GM23338 (cell line): ENCODE data around the gene SIDT1. TPM values are rescaled to one million over a fixed set of nuclear protein-coding genes. Genes with fewer than 3 reads are reported as not detected.

Experiments used
- ATAC-seq: fragments of 200-7000 bp; cut with Tn5 transposase; 3 replicates; pipeline ENCODE4 v1.9.1; 2020
- DNase-seq: peaks from one replicate; pipeline ENCODE4 v3.0.0-alpha.2; 2015; ENCODE audit warnings: low spot score
- H2AFZ ChIP-seq: fragments of 200-600 bp; sonication (generic); 2 replicates; pipeline ENCODE4 v1.8.0; 2016; ENCODE audit warnings: antibody characterized with exemption, mild to moderate bottlenecking, moderate library complexity
- H3F3A ChIP-seq: fragments of 200-600 bp; sonication (generic); replicated peaks from 2 replicates; pipeline ENCODE4 v1.8.0; 2017; ENCODE audit warnings: antibody characterized with exemption, mixed run types, low read depth
- H3K27ac ChIP-seq: fragments of 200-600 bp; sonication (generic); 2 replicates; pipeline ENCODE4 v1.6.1; 2016; ENCODE audit warnings: low read depth
- H3K27me3 ChIP-seq: fragments of 200-600 bp; sonication (generic); 2 replicates; pipeline ENCODE4 v1.8.0; 2016; ENCODE audit warnings: mild to moderate bottlenecking, mixed run types, moderate library complexity; ENCODE audit not compliant: insufficient read depth
- H3K36me3 ChIP-seq: fragments of 200-600 bp; sonication (generic); 2 replicates; pipeline ENCODE4 v1.8.0; 2016; ENCODE audit warnings: mild to moderate bottlenecking; ENCODE audit not compliant: insufficient read depth
- H3K4me1 ChIP-seq: fragments of 200-600 bp; sonication (generic); 2 replicates; pipeline ENCODE4 v1.8.0; 2016; ENCODE audit warnings: mild to moderate bottlenecking, moderate library complexity; ENCODE audit not compliant: insufficient read depth
- H3K4me2 ChIP-seq: fragments of 200-600 bp; sonication (generic); 2 replicates; pipeline ENCODE4 v1.7.1; 2017; ENCODE audit warnings: mixed run types
- H3K4me3 ChIP-seq: fragments of 200-600 bp; sonication (generic); 2 replicates; pipeline ENCODE4 v1.6.1; 2016; ENCODE audit warnings: mixed run types
- H3K79me2 ChIP-seq: fragments of 200-600 bp; sonication (generic); replicated peaks from 2 replicates; pipeline ENCODE4 v1.8.0; 2017; ENCODE audit warnings: mild to moderate bottlenecking; ENCODE audit not compliant: insufficient read depth
- H3K9me2 ChIP-seq: fragments of 200-600 bp; sonication (generic); 2 replicates; pipeline ENCODE4 v1.8.0; 2017; ENCODE audit not compliant: insufficient read depth
- H4K20me1 ChIP-seq: fragments of 200-600 bp; sonication (generic); replicated peaks from 2 replicates; pipeline ENCODE4 v1.8.0; 2017; ENCODE audit warnings: mild to moderate bottlenecking; ENCODE audit not compliant: insufficient read depth
- H3K27ac Mint-ChIP-seq: 2 replicates; pipeline ENCODE4 v1.8.0; 2020; ENCODE audit warnings: inconsistent platforms, mild to moderate bottlenecking, moderate library complexity, mixed read lengths
- H3K27me3 Mint-ChIP-seq: 3 replicates; pipeline ENCODE4 v1.8.0; 2022; ENCODE audit warnings: low read depth, mild to moderate bottlenecking, moderate library complexity, mixed read lengths, inconsistent platforms; ENCODE audit not compliant: insufficient read depth, poor library complexity
- H3K36me3 Mint-ChIP-seq: 3 replicates; pipeline ENCODE4 v1.8.0; 2021; ENCODE audit warnings: low read depth, mild to moderate bottlenecking, inconsistent platforms, moderate library complexity, mixed read lengths
- H3K4me1 Mint-ChIP-seq: 3 replicates; pipeline ENCODE4 v1.8.0; 2020; ENCODE audit warnings: mild to moderate bottlenecking, inconsistent platforms, mixed read lengths
- H3K4me3 Mint-ChIP-seq: 3 replicates; pipeline ENCODE4 v1.8.0; 2021; ENCODE audit warnings: moderate library complexity, mild to moderate bottlenecking, inconsistent platforms, mixed read lengths
- H3K9me3 Mint-ChIP-seq: 3 replicates; pipeline ENCODE4 v1.8.0; 2020; ENCODE audit warnings: moderate library complexity, mild to moderate bottlenecking, inconsistent platforms, mixed read lengths
- CREB1 ChIP-seq: fragments of 250-450 bp; sonication (Bioruptor Pico); IDR thresholded peaks from 2 replicates; pipeline ENCODE4 v1.5.0; 2020; ENCODE audit warnings: low read depth, mild to moderate bottlenecking, moderate library complexity
- CTCF ChIP-seq, 2 experiments: fragments of 200-600 bp in 1 of 2; sonication (generic) in 1 of 2; conservative IDR thresholded peaks; 2 replicates each; pipeline versions ENCODE4 v1.5.1 to v1.6.1; 2016 to 2017; ENCODE audit warnings: antibody characterized with exemption in 2 of 2, low read depth in 2 of 2, mild to moderate bottlenecking in 2 of 2, moderate library complexity in 1 of 2
- ETS1 ChIP-seq: IDR thresholded peaks from 2 replicates; pipeline ENCODE4 v1.6.1; 2016; ENCODE audit warnings: antibody characterized with exemption
- EZH2 ChIP-seq: fragments of 200-600 bp; sonication (generic); IDR thresholded peaks from one replicate; pipeline ENCODE4 v1.8.0; 2017; ENCODE audit warnings: antibody characterized with exemption, mild to moderate bottlenecking, low read depth; ENCODE audit not compliant: unreplicated experiment
- EZH2phosphoT487 ChIP-seq: fragments of 200-600 bp; sonication (generic); IDR thresholded peaks from one replicate; pipeline ENCODE4 v1.8.1; 2018; ENCODE audit warnings: antibody characterized with exemption; ENCODE audit not compliant: unreplicated experiment
- JUNB ChIP-seq: IDR thresholded peaks from one replicate; pipeline ENCODE4 v1.6.1; 2016; ENCODE audit warnings: antibody characterized with exemption; ENCODE audit not compliant: unreplicated experiment
- POLR2AphosphoS5 ChIP-seq: IDR thresholded peaks from 2 replicates; pipeline ENCODE4 v1.6.1; 2016; ENCODE audit warnings: antibody characterized with exemption, low read depth
- STAT1 ChIP-seq: IDR thresholded peaks from one replicate; pipeline ENCODE4 v1.6.1; 2016; ENCODE audit warnings: antibody characterized with exemption; ENCODE audit not compliant: unreplicated experiment
- ZNF114 ChIP-seq: fragments of 250-450 bp; sonication (Bioruptor Pico); IDR thresholded peaks from 2 replicates; pipeline ENCODE4 v1.5.0; 2020; ENCODE audit warnings: mild to moderate bottlenecking, moderate library complexity
- ZNF331 ChIP-seq: fragments of 250-450 bp; sonication (Bioruptor Pico); IDR thresholded peaks from 2 replicates; pipeline ENCODE4 v1.5.0; 2020; ENCODE audit warnings: low read depth, mild to moderate bottlenecking, moderate library complexity
- polyA plus RNA-seq: library from polyadenylated mRNA; unstranded; fragments of >200 nt; fragmentation: Nextera tagmentation; extraction: Ambion mirVana; gene quantifications from 2 replicates; pipeline ENCODE4 v1.2.1, GENCODE V29; 2016
- total RNA-seq: library from RNA; depleted of rRNA; stranded (reverse); fragments of >200 nt; shearing (Covaris generic); gene quantifications from 2 replicates; pipeline ENCODE4 v1.2.3, GENCODE V29; 2014

The SIDT1 gene
- total and polyA plus RNA-seq, 2 experiments from 2014 or later = 0.10 TPM; not detected in 1

- Histone ChIP-seq H4K20me1 (no peaks in the 10 kb centered on the region), H3K27ac (no peak overlapping the region), H3K4me2 (no peak overlapping the region), H3K79me2 (peaks cover 22% of the 10 kb centered on the region), H3K36me3 (no peaks in the 10 kb centered on the region), H3K27me3 (no peaks in the 10 kb centered on the region), H3F3A (no peaks in the 10 kb centered on the region), H2AFZ (no peak overlapping the region), H3K9me2 (no peaks in the 10 kb centered on the region), H3K4me3 (no peak overlapping the region), H3K4me1 (no peaks in the 10 kb centered on the region)
- Mint-ChIP-seq H3K4me1 (no peaks in the 10 kb centered on the region; the same call in 2 of the 3 replicates), H3K27me3 (no peaks in the 10 kb centered on the region), H3K9me3 (no peaks in the 10 kb centered on the region; the same call in 2 of the 3 replicates), H3K36me3 (peaks cover 8% of the 10 kb centered on the region; the same call in 1 of the 3 replicates), H3K4me3 (no peak overlapping the region), H3K27ac (no peak overlapping the region)
- TF ChIP-seq EZH2phosphoT487 = no peak
- TF ChIP-seq ETS1 = no peak
- TF ChIP-seq JUNB = no peak
- no peak for TF ChIP-seq CTCF (conservative IDR thresholded peaks at IDR 0.05; ENCODE audit: low read depth in 2 of 2)
- DNase-seq (no peak), ATAC-seq (no peak)
Observed at GRCh38 chr3:113505867-113506266, 26.5 kb upstream of the SIDT1 start.

GRCh38 chr3:113507501-113508067 is 24.8 kb upstream of the SIDT1 start:
- no peaks in the 10 kb centered on the region for H3K9me2 ChIP-seq
- no peak for DNase-seq
- Mint-ChIP-seq H3K9me3 (no peaks in the 10 kb centered on the region; the same call in 2 of the 3 replicates), H3K27ac (no peak overlapping the region), H3K27me3 (no peaks in the 10 kb centered on the region), H3K4me1 (no peaks in the 10 kb centered on the region), H3K4me3 (no peak overlapping the region), H3K36me3 (peaks cover 8% of the 10 kb centered on the region; the same call in 1 of the 3 replicates)
- no peak overlapping the region for H3K4me2 ChIP-seq
- no peaks in the 10 kb centered on the region for H3F3A ChIP-seq
- peaks cover 28% of the 10 kb centered on the region for H3K79me2 ChIP-seq
- no peak overlapping the region for H3K4me3 ChIP-seq
- no peaks in the 10 kb centered on the region for H4K20me1 ChIP-seq
- H3K27me3 ChIP-seq = no peaks in the 10 kb centered on the region
- no peaks in the 10 kb centered on the region for H3K36me3 ChIP-seq
- no peaks in the 10 kb centered on the region for H3K4me1 ChIP-seq
- no peak overlapping the region for H3K27ac ChIP-seq
- H2AFZ ChIP-seq = no peak overlapping the region
- ATAC-seq = no peak
- TF ChIP-seq EZH2 = no peak
- no peak for TF ChIP-seq POLR2AphosphoS5
- TF ChIP-seq ETS1 = no peak
- no peak for TF ChIP-seq CREB1 (CRISPR knock-in tag)
- TF ChIP-seq ZNF114 (CRISPR knock-in tag) = no peak
- TF ChIP-seq JUNB = no peak
- TF ChIP-seq ZNF331 (CRISPR knock-in tag) = no peak
- TF ChIP-seq EZH2phosphoT487 = no peak
- TF ChIP-seq STAT1 = no peak
- TF ChIP-seq CTCF (conservative IDR thresholded peaks at IDR 0.05; ENCODE audit: low read depth in 2 of 2) = no peak
